Activated effector memory CD4-positive, alpha-beta T cell treated with anti-CD3 and anti-CD28 coated beads, Interleukin-2, amount 50 U/mL, for 16 hours (primary cell): Measurements from ENCODE around the gene DDC.
"Not testable (repeated sequence)": the region's sequence is repeated elsewhere in the genome, so short reads cannot be mapped to it uniquely, and the experiment has no call there.

Experiments
- DNase-seq: peaks from one replicate; pipeline ENCODE4 v3.0.0-alpha.2; 2020

Gene DDC

GRCh38 chr7:50554431-50555322, 10.5 kb downstream of the DDC start:
- no peak for DNase-seq

DNA sequence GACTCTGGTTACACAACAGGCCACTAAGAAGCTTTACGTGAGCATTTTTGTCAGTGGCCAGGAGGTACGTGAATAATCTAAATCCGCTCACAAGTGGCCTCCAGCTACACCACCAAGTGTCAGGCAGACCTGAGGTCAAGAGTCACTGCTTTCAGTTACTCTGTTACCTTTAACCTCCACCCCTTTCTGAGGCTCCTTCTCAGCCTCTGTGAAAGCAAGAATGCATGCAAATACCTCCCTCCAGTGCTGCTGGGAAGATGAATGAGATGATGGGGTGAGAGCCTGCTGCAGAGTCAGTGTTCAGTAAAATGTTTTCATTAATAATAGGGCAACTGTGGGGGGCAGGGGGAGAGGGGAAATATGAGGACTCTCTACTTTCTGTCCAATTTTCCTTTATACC, 11.2 kb downstream of the DDC start:
- DNase-seq: no peak

GRCh38 chr7:50552921-50553320, 12.3 kb downstream of the DDC start:
- no peak for DNase-seq

- no peak for DNase-seq
These were observed 13.1 kb downstream of the DDC start for GRCh38 chr7:50552139-50552538.

DNA sequence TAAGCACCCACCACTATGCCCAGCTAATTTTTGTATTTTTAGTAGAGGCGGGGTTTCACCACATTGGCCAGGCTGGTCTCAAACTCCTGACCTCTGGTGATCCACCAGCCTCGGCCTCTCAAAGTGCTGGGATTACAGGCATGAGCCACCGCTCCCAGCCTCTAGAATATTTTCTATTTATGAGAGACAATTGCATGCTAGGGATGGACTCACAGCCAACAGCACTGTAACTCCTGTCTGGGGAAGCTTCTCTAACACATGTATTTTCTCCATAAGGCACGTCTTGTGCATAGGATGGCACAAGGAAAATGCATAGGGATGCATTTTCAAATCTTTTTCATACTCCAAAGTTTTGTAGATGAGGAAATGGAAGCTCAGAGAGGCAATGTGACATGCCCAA, 19.6 kb downstream of the DDC start:
- not testable (repeated sequence) for DNase-seq

- no peak for DNase-seq
These were observed 20.2 kb downstream of the DDC start for GRCh38 chr7:50544992-50545391.

- DNase-seq: no peak
These were observed 21.3 kb downstream of the DDC start for GRCh38 chr7:50543776-50544442.

GRCh38 chr7:50542132-50542531, 23.1 kb downstream of the DDC start:
- no peak for DNase-seq

DNA sequence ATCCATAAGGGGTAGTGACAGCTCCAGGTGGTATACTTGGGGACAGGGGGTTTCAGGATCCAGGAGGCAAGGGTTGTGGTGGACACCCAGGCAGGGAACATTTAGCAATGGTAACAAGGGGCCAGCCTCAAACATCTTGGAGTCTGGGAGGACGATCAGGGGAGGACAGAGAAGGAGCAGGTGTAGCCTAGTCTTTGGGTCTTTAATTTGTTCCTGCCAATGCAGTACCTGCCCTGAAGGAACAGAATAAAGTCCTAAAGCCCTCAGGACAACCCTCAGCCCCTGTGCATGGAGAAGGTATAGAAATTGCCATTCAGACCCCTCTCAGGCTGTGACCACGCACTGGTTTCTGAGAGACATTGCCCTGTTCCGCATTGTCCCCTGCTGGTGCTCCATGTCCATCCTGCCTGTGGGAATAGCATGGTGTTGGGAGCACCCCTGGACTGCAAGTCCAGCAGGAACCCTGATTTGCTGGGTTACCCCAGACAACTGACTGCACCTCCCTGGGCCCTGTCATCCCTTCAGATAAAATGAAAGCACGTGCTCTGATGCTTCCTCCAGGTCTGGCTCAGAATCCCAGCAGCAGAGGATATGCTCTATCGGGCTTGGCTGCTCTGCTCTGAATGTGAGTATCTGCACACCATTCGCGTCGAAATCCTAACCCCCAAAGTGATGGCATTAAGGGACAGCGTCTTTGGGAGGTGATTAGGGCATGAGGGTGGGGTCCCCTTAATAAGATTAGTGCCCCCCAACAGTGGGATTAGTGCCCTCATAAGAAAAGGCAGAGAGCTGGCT, 24.2 kb downstream of the DDC start:
- no peak for DNase-seq

DNA sequence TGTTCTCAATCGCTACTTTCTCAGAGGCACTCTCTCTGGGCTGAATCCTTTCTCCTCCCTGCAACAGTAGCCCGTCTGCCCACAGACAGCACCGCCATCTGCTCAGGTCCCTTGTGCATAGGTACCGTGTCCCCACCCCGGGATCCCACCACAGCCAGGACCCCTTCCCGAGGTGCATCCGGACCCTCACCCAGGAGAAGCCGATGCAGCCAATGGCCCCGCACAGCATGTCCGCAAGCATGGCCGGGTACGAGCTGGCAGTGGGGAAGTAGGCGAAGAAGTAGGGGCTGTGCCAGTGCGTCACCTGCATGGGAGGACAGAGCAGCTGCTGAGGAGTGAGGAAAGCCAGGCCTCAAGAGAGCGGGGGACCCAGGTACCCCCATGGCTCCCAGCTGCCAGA, 25.5 kb downstream of the DDC start:
- DNase-seq: no peak

- DNase-seq: no peak
These were observed 26.7 kb downstream of the DDC start for GRCh38 chr7:50538478-50538877.

DNA sequence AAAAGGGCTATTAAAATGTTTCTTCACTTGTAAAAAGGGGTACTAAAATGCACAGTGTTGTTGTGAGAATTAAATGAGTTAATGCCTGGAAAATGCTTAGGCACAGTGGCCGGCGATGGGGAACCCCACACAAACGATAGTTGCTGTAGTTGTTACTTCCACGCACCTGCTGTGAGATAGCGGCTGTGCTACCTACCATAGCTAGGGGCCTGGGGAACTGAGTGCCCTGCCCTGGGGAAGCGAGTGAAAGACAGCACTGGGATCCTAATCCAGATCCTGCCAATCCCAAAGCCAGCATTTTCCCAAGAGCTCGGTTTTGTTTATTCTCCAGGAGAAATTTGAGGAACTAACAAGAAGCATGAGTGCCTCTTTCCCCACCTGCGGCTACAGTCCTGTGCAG, 27.8 kb downstream of the DDC start:
- no peak for DNase-seq

DNA sequence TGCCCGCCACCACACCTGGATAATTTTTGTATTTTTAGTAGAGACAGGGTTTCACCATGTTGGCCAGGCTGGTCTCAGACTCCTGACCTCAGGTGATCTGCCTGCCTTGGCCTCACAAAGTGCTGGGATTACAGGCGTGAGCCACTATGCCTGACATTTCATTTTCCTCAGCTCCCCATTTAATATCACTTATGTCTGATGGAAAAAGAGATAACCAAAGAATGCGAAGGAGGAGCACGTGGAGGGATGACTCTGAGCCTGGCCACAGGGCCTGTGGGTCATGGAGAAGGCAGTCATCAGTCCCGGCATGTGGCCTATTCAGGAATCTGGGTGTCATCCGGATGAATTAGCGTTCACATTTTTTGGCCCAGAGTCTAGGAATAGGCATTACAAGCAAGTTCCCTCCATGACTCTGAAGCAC, 29.9 kb downstream of the DDC start:
- not testable (repeated sequence) for DNase-seq

GRCh38 chr7:50534690-50535290, 30.4 kb downstream of the DDC start:
- no peak for DNase-seq

- DNase-seq: no peak
These were observed 31.3 kb downstream of the DDC start for GRCh38 chr7:50533866-50534265.

DNA sequence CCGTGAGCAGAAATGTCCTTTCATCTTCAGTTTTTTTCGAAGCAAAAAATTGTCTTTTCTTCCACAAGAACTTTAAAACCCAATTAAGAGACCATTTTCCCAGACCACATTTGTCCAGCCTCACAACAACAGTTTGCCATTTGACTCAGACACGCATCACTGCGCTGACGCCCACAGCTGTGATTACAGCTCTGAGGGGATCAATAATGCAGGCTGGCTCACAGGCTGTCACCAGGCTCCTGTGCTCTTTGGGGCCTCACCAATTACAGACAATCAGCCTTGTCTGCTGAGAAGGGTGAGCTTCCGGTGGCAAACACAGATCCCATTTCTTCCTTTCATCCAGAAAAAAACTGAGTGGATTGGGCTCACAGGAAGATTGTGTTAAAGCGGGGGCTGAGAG, 33.3 kb downstream of the DDC start:
- DNase-seq: no peak

DNA sequence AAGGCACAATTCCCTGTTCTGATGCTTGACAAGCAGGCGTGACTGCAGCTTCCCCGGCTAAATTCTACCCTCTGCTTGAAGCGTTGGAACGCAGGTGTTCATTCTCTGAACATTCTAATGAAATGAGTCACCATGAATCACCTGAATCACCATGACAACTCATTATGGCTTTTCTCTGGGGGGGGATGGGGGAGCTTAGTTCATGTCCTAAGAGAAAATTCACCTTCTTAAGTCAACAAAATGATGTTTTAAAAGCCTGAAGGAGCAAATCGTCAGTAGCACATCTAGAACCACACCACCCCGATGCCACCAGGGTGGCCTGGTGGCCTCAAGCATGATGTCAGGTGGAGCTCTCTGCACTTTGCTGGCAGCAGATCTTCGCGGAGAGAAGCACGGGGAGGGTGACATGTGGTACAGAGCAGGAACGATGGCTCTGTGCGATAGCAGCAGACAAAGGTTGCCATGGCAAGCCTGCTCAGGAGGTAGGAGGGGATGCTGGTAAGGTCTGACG, 33.7 kb downstream of the DDC start:
- peak; percentile 65 for DNase-seq

- DNase-seq: no peak
These were observed 34.4 kb downstream of the DDC start for GRCh38 chr7:50530766-50531165.

- no peak for DNase-seq
These were observed 35.9 kb downstream of the DDC start for GRCh38 chr7:50529093-50529862.

- DNase-seq: no peak
These were observed 36.7 kb downstream of the DDC start for GRCh38 chr7:50528266-50529092.

GRCh38 chr7:50519350-50519749, 45.9 kb downstream of the DDC start:
- DNase-seq: not testable (repeated sequence)
